NCI-H524 (cell line): Measurements from ENCODE around the gene CYS1.
"Not testable (repeated sequence)": the region's sequence is repeated elsewhere in the genome, so short reads cannot be mapped to it uniquely, and the experiment has no call there.

Experiments
- DNase-seq, 2 experiments: peaks; one replicate each; lab custom pipeline; 2025; lab: John Stamatoyannopoulos, UW

The CYS1 gene, protein sequence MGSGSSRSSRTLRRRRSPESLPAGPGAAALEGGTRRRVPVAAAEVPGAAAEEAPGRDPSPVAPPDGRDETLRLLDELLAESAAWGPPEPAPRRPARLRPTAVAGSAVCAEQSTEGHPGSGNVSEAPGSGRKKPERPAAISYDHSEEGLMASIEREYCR

DNA sequence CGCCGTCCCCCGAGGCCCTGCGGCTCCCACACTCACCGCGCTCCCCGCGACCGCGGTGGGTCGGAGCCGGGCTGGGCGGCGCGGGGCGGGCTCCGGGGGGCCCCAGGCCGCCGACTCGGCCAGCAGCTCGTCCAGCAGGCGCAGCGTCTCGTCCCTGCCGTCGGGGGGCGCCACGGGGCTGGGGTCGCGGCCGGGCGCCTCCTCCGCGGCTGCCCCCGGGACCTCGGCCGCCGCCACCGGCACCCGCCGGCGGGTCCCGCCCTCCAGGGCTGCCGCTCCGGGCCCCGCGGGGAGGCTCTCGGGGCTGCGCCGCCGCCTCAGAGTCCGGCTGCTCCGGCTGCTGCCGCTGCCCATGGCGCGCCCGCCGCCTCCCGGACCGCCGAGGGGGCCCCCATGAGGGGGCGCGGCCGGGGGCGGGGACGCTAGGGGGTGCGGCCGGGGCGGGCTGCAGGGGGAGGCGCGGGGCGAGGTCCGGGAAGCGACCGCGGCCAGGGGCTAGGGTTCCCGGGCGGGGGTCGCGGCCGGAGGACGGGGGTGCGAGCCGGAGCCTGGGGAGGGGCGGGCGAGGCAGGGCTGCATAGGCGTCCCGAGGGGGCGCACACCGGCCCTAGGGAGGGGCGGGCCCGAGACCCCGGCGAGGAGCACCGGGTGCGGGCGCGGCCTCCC lies at the start of gene CYS1:
TSS of gene CYS1 (minus strand) at position 542 of the 666 bp plus-strand sequence. CDS start at position 354, 188 bp downstream.
- no peak for DNase-seq

DNA sequence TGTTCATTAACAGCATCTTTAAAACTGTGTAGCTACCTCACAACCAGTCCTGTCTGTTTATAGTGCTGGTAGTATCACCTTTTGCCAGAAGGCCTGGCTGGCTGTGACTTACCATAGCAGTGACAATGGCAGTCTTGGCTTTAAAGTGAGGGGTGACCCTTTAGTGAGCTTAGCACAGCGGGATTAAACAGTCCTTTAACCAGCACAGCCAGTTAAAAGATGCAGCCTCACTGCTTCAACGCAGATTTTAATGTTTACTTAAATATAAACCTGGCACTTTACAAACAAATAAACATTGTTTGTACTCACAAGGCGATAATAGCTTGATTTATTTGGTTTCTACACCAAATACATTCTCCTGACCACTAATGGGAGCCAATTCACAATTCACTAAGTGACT lies 49.3 kb upstream of the CYS1 start:
- no peak for DNase-seq

DNA sequence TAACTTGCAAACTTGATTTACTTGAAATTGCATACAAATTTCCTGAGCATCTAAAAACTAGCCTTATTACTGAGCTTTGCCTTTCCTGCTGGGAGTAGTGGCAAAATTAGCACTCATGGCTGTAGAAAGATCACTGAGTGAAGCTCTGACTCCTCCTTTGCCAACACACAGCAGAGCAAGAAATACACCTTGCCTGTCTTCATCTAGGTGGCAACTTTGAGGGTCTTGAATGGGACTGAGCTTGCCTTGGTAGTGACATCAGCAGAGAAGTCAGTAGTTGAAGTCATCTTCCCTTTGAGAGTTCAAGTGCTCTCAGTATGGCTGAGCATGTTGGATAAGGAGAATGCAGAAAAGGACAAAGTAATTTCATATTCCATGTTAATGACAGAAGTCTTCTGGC lies 48.2 kb upstream of the CYS1 start:
- DNase-seq, result no peak

DNA sequence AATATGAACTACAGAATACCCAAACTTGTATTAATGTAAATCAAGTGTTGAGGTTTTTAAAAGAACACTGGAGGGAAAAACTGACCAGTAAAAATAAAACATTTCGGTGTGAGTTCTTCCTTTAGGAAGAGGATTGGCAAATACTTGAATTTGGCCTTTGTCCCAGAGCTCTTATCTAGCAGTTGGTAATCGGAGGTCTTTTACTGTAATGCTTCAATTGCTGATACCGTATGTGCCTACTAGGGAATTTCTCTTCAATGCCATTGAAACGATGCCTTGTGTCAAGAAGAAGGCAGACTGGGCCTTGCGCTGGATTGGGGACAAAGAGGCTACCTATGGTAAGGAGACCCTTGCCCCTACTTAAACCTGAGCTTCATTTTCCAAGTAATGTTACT lies 46.4 kb upstream of the CYS1 start:
- no peak for DNase-seq

DNA sequence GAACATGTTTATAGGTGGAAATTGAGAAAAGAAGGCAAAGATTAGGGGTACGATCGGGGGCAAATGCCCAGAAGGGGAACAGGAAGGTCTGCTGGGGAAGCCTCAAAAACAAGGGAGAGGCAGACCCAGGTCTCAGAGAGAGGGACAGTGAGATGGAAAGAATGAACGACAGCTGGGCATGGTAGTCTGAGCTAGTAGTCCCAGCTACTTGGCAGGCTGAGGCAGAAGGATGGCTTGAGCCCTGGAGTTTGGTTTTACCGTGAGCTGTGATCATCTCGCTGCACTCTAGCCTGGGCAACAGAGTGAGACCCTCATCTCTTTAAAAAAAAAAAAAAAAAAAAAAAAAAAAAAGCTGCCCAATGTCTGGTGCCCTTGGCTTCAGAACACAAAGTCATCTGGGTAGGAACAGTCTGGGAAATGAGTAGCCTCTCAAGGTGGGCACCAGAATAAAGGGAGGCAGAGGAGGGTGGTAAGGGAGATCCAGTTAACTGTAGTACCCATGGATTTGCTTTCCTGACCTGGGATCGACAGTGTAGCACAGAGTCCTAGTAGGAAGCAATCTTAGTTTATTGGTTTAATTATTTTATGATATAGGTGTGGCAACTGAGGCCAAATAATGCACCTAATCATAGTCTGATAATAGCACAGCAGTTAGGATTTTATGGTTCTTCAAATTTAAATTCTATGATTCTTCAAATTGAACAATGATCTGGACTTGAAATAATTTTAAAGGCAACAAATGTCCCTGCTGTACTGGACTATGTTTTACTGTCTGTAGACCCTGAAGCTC lies 45.8 kb upstream of the CYS1 start:
- DNase-seq, result no peak

DNA sequence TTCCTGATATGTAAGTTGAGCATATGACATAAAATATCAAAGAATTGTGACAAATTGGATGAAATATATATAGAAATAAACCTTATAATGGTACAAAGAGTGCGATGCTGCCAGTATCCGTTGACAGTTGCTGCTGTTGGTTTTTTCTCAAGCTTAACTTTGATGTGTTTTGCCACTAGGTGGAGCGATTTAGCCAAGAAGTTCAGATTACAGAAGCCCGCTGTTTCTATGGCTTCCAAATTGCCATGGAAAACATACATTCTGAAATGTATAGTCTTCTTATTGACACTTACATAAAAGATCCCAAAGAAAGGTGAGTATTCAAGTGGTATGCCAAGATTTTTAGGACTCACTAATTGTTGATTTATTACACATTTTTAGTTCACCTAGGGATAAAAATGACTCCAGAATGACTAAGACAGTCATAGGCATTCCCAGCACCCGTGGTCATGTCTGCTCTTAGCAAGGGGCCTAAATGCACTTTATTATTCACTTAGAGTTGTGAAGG lies 44.4 kb upstream of the CYS1 start:
- DNase-seq, result peak; percentile 37 to 79

DNA sequence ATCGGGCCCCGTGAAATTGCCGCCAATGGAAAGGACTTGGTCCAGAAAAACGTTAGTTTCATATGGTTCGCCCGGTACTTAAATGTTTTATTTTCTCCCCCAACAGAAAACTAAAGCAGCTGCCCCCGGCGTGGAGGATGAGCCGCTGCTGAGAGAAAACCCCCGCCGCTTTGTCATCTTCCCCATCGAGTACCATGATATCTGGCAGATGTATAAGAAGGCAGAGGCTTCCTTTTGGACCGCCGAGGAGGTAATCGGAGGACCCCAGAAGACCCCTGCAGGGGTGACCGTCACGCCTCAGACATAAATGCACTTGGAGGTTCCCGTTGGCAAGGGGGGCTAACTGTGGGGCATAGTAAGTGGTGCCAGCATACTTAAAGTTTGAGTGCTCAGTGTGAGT lies 43.1 kb upstream of the CYS1 start:
- peak in 1 of 2 experiments; percentile 46 for DNase-seq

DNA sequence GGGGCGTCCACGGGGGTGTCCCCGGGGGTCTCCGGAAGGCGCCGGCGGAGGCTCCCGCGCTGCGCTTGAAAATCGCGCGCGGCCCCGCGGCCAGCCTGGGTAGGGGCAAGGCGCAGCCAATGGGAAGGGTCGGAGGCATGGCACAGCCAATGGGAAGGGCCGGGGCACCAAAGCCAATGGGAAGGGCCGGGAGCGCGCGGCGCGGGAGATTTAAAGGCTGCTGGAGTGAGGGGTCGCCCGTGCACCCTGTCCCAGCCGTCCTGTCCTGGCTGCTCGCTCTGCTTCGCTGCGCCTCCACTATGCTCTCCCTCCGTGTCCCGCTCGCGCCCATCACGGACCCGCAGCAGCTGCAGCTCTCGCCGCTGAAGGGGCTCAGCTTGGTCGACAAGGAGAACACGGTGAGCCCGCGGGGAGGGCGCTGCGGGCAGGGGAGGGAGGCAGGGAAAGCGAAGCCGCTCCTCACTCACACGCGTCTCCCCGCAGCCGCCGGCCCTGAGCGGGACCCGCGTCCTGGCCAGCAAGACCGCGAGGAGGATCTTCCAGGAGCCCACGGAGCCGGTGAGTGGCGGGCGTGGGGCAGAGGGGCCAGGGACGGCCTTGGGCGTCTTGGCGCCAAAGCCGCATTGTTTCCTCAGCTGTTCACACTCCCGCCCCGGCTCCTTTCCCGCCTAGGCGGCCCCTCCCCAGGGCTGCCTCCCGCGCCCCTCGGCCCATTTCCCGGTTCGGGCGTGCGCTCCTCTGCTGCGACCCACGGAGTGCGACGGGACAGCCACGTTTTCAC lies 42.5 kb upstream of the CYS1 start, which contains the start of gene RRM2:
TSS of gene RRM2 (plus strand) at position 240 of the 781 bp plus-strand sequence. CDS start at position 300, 60 bp downstream.
- DNase-seq, result peak; percentile 94 to 97

DNA sequence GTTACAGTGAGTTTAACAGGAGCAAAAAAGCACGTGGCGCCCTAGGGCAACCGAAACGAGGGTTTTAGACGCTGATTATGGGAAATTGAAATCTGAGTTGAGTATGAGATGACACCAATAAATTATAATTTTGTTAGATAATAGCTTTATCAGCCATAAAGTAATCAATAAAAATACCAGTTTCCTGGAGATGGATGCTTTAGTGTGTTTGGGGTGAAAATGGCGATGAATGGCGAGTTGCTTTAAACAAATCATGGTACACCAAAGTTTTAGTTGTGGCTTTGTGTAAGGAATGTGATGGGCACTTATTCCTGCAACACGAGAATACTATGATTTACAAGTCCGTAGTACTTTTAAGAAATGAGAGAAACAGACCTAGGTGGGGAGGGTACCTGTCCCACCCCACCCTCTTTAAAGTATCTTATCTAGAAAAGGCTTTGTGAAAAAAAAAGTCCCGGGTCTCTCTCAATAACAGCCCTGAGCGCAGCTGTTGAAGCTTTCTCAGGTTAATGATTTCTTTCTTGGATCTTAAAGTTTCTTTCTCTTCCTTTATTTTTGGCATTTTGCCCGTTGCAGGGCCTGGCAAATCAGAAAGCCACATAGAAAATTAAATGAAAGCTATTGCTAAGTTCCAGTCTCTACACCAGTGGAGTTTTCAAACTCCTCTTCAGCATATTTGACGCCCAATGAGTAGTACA lies 40.8 kb upstream of the CYS1 start:
- peak in 1 of 2 experiments; percentile 51 for DNase-seq

DNA sequence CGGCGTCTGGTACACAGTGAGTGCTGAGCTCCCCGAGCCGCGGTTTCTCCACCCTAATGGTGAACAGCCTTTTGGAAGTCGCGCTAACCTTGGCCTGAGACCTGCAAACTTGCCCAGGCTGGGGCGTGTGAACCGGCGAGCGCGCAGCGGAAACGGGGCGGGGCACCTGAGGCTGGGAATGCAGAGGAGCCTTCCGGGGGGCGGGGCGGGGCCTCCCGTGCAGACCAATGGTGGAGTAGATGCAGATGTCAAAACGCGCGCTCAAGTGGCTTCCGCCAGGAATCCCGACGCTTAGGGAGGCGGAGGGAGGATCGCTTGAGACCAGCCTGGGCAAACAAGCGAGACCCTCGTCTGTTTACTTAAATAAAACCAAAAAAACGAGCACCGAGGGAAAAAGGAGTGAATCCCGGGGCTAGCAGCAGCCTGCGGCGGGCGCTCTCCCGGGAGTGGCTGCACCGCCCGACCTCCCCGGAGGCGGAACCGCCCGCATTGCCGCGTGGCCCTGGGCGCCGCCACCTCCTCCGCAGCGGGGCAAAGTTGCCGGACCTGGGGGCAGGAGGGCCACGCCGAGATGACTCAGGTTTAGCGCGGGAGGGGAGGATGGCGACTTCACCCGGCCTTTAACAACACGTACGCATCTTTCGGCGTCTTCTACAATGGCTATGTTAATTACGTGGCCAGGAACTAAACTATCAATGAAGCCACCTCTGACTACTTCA lies 40.1 kb upstream of the CYS1 start:
- DNase-seq, result peak; percentile 93 to 97

DNA sequence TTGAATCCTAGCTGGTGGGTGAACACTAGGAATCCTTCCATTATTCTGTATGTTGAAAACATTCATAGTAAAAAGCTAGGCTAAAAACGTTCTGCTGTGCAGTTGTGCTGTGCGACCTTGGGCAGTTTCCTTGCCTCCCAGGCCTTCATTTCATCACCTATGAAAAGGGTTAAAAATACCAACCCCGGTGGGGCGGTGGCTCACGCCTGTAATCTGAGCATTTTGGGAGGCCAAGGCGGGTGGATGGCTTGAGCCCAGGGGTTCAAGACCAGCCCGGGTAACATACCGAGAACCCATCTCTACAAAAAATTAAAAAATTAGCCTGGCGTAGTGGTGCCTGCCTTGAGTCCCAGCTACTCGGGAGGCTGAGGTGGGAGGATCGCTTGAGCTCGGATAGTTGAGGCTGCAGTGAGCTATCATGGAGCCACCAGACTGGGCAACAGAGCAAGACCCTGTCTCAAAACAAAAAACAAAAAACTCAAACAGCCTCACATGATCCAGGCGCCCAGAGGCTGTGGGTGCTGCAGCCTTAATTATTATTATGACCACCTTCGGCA lies 39.5 kb upstream of the CYS1 start:
- DNase-seq, result no peak

DNA sequence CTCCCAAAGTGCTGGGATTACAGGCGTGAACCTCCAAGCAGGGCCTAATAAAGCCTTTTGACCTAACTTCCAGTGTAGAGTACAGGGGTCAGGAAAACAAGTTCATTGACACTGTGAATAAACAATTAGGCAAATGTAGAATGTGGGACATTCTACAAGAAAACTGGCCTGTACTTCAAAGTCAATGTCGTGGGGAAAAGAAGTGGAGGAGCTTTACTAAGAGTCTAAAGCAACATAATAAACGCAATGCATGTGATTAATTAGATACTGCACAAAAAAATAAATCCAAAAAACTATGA lies 38.8 kb upstream of the CYS1 start:
- DNase-seq, result no peak

DNA sequence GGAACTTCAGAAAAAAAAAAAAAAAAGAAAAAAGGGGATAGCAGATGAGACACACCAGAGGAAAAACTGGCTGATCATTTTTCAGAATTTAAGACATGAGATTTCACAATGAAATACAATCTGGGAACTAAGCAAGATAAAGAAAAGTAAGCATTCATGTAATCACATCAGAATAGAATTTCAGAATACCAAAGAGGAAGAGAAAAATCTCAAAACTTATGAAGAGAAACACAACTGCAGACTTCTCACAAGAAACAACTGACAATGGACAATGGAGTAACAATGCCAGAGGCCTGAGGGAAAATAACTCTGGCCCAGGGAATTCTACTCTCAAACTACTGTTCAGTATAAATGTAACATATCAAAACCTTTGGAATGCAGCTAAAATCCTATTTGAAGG lies 29.1 kb upstream of the CYS1 start:
- no peak for DNase-seq

DNA sequence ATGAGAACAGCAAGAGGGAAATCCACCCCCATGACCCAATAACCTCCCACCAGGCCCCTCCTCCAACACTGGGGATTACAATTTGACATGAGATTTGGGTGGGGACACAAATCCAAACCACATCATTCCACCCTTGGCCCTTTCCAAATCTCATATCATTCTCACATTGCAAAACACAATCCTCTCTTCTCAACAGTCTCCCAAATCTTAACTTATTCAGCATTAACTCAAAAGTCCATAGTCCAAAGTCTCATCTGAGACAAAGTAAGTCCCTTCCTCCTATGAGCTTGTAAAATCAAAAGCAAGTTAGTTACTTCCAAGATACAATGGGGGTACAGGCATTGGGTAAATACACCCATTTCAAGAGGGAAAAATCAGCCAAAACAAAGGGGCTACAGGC lies 24.7 kb upstream of the CYS1 start:
- DNase-seq, result not testable (repeated sequence)

DNA sequence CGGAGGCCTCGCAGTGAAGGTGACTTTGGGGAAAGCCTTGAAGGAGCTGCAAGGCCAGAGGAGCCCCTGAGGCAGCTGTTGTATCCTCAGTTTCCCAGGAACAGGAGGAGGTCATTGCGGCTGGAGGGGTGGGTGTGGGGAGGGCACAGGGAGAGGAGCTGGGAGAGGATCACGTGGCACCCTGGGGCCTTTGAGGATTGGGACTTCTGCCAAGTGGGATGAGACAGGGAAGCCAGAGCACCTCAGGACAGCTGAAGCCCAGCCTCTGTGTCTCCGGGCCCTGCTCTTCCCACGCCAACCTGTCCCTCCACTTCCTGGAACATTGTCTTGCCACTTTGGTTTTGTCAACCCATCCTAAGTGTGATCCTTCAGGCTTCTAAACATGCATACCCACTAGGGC lies 23.0 kb upstream of the CYS1 start:
- DNase-seq, result peak in 1 of 2 experiments; percentile 19

DNA sequence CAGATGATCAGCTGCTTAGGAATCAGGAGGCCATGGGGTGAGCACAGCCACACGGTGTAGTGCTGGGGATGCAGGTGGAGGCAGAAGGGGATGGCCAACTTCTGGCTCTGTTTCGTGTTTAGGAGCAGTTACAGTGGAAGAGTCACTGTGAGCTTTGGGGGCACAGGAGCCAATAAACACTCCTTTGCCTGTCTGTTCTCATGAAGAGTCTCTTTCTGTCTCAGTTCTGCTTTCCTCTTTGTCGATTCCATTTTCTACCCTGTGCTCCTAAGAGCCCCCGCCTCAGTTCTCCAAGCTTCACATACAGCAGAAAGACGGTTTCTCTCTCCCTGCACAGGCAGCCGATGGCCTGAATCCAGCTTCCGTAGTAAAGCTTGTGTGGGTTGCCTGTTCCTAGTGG lies 21.3 kb upstream of the CYS1 start:
- DNase-seq, result no peak

DNA sequence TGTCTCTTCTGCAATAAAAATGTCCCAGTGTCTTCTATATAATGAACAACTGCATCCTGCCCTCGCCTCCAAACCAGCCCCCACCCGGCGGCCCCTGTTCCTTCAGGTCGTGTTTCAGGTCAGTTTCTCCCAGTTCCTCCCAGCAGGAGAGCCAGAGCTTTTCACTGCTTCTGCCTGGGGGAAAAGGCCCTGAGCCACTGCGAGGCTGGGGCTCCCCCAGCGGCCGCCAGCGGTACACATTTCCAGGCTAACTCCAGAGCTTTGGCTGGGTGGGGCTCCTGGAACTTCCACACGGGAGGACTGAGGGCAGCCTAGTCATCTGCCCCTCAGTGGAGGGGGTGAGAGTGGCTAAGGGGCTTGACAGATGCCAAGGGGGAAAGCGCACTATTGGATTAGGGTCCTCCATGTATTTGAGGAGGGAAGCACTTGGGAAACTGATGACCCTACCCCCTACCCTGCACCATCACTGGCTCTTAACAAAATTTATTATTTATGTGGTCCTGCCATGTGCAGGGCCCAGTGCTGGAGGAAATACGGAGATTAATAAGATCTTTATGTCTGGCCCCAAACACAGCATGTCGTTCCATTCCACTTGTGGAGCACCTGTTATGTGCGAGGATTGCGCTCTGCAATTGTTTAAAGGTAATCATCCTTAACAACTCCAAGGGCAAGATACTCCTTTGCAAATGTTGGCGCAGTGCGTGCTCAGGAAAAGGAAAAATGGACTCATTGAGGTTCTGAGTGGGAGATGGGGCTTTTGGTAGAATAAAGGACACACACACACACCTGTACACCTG lies 17.3 kb upstream of the CYS1 start:
- DNase-seq, result peak; percentile 51 to 79

DNA sequence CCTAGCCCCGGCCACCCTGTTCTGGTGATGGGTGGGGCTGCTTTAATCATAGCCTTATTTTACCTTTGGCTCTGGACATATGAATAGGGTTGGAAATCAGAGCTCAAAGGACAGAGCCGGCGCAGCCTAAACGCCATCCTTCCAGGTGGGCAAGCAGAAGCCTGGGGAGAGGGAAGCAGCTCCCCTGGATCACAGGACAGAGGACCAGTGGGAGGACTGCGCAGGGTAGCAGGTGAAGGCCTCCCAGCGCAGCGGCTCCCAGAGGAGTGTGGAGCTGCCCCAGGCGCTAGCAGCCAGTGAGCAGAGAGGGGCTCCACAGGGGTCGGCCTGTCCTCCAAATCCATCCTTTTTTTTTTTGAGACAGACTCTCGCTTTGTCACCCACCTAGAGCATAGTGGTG lies 16.4 kb upstream of the CYS1 start:
- no peak for DNase-seq

DNA sequence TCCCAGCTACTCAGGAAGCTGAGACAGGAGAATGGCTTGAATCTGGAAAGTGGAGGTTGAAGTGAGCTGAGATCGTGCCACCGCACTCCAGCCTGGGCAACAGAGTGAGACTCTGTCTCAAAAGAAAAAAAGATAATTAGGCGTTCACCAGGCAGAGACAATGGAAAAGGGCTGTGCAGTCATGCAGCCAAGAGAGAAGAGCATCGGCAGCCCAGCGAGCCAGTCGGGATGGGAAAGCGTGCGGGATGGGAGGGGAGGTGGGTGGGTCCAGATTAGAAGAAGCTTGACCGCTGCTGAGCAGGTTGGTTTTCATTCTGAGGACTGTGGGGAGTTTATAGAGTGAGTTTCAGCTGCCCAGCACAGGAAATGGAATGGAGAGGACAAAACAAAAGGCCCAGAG lies 15.0 kb upstream of the CYS1 start:
- no peak for DNase-seq

DNA sequence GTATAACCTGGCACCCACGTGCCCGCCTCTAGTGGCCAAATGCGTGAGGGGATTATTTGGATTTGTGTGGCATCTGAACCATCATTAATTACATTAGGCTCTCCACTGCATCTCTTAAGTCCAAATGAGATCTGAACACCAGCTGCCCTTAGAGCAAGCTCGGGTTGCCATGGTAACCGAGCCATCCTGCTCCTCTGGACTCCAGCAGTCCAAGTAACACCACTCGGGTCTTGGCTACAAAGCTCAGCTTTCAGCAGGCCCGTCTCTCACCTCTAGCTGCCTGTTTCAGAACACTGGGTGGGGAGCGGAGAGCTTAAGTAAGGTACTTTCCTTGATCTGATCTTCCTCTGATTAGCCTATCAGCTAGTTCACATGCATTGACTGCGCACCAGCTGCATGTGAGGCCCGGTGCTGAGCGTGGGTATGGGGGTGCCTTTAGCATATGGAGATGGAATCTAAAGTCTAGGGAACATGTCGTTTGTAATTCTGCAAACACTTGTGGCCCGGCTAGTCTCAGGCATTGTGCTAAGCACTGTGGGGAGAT lies 14.1 kb upstream of the CYS1 start:
- peak; percentile 99 to 100 for DNase-seq
